DND-41 (cell line): ENCODE data around the gene PADI4.

Experiments
- EZH2 ChIP-seq: IDR thresholded peaks from 3 replicates; pipeline ENCODE4 v1.6.1; 2012; ENCODE audit warnings: borderline replicate concordance, low read depth, mild to moderate bottlenecking, moderate library complexity, low read length, inconsistent platforms; ENCODE audit not compliant: severe bottlenecking
- TF ChIP-seq, protein P1 (sequence below): IDR thresholded peaks from 2 replicates; pipeline ENCODE4 v1.5.1; 2012; ENCODE audit warnings: borderline replicate concordance, low read length, moderate library complexity, mild to moderate bottlenecking; ENCODE audit not compliant: poor library complexity, severe bottlenecking; ENCODE audit errors: extremely low read depth

GRCh38 chr1:17306921-17307320 is 1.1 kb upstream of the PADI4 start:
- TF ChIP-seq, protein P1, sequence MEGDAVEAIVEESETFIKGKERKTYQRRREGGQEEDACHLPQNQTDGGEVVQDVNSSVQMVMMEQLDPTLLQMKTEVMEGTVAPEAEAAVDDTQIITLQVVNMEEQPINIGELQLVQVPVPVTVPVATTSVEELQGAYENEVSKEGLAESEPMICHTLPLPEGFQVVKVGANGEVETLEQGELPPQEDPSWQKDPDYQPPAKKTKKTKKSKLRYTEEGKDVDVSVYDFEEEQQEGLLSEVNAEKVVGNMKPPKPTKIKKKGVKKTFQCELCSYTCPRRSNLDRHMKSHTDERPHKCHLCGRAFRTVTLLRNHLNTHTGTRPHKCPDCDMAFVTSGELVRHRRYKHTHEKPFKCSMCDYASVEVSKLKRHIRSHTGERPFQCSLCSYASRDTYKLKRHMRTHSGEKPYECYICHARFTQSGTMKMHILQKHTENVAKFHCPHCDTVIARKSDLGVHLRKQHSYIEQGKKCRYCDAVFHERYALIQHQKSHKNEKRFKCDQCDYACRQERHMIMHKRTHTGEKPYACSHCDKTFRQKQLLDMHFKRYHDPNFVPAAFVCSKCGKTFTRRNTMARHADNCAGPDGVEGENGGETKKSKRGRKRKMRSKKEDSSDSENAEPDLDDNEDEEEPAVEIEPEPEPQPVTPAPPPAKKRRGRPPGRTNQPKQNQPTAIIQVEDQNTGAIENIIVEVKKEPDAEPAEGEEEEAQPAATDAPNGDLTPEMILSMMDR: no peak
- TF ChIP-seq EZH2: no peak
